Measurements from ENCODE around the gene MAML1.

MAML1 gene

GRCh38 chr5:179804555-179804947 lies 71.9 kb downstream of the MAML1 start:
- DNase-seq, result no peak
- no peak for ATAC-seq

GRCh38 chr5:179805070-179805528 lies 72.5 kb downstream of the MAML1 start:
- no peak for DNase-seq
- ATAC-seq, result no peak

DNA sequence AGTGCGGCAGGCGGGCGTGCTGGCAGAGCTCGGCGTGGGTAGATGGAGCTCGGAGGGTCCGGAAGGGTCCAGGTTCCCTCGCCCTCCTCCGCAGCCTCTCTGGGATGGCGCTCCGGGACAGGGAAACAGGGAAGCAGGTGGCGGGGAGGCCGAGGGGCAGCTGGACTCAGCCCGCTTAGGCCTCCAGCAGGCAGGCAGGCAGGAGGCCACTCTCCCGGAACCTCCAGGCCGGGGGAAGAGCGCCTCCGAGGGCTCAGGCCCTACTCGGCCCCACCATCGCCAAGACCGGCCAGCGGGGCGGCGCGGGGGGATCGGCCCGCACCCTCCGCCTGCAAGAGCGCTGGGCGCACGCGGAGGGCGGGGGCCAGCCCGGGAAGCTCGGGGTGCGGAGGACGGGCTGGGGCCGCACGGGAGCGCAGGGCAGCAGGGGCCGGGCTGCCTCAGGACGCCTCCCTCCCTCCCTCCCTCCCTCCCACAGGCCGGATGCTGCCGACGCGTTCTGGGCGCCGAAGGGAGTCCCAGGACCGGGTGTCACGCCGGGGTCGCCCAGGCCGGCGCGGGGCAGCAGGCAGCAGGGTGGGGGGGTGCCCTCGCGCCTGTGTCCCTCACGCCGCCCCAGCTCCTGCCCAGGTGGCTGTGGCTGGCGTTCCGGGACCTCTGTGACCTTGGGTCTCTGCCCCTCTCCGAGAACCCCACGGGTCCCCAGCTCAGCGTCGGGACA lies 73.1 kb downstream of the MAML1 start:
- ATAC-seq (no peak), DNase-seq (peak; percentile 60)

DNA sequence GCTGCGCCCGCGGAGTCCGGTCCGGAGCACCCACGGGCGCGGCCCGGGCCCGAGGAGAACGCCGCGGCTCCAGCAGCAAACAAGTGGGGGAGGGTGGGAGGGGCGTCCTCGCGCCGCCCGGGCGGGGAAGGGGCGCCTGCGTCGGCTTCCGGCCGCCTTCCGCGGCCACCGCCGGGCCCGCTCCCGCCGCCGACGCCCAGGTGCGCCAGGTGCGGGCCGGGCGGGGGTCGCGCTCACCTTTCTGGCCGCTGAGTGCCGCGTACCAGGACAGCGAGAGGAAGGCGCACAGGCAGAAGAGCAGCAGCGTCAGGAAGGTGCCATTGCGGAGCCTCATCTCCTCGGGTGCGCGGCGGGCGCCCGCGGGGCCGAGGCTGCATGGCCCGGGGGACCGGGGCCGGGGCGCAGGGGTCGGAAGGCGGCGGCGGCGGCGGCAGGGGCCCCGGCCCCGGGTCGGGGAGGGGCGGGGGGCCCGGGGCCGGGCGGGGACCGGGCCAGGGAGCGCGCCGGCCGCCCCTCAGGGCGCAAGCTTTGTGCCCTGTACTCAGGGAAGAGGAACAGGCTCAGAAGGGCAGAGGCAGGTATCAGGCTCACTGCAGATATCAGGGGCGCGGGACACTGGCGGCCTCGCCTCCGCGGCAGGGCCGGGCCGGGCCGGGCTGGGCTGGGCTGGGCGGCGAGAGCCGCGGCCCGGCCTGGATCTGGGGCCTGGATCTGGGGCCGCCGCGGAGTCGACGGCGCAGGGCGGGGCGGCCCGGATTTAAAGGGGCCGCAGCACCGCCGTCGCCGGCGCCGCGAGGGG lies 73.8 kb downstream of the MAML1 start, which contains the start of gene MGAT4B:
Gene MGAT4B (minus strand): TSS at position 617 of the 799 bp plus-strand sequence. CDS start 283 bp downstream, at position 334.
- peak; percentile 70 for ATAC-seq
- peak; percentile 76 for DNase-seq

- no peak for DNase-seq
- ATAC-seq, result no peak
Measured at GRCh38 chr5:179812135-179812825, 79.7 kb downstream of the MAML1 start.

GRCh38 chr5:179812997-179813607 lies 80.5 kb downstream of the MAML1 start:
- ATAC-seq (no peak), DNase-seq (no peak)

DNA sequence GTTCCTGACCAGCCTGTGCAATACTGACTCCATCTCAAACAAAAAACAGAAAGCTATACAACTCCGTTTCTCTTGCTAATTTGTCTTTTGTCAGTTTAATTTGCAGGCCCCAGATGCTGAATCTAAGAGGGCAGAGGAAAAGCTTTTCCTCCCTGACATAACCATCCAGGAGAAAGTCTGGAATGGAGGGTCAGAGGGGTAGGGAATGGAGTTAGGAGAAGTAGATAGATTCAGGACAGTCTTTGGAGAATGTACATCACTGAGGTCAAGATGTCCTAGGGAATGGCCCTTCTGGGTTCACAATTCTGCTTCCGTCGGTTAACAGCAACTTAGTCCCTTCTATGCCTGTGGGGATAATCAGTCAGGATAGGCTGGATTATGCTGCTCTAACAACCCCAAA lies 81.5 kb downstream of the MAML1 start:
- ATAC-seq (no peak), DNase-seq (no peak)

DNA sequence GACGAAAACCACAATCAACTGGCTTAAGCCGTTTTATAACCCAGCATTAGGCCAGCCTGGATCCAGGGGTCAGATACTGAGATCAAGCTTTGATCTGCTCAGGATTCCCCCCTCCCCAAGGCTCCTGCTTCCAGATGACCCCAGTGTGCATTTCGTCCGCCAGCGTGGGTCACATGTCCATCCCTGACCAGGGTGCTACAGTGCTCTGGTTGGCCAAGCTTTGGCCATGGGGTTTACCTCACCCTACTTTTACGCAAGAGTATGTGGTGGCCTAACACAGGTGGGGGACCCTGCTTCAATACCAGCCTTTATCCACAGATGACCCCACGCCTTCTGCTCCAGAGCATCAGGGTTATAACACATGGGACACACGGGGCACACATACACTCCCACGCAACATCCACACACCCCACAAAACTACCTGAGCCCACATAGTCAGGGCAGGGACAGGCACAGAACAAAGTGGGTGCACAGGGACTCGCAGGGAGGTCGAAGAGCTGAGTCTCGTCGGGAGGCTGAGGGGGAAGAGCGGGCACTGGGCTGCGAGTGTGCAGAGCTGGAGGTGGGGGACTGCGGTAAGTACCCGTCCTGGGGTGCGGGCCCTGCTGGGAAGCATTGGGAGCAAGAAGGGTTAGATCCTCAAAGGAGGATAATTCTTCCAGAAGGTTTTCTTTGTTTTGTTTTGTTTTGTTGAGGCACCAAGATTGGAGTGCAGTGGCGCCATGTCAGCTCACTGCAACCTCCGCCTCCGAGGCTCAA lies 83.0 kb downstream of the MAML1 start:
- DNase-seq, result no peak
- no peak for ATAC-seq

DNA sequence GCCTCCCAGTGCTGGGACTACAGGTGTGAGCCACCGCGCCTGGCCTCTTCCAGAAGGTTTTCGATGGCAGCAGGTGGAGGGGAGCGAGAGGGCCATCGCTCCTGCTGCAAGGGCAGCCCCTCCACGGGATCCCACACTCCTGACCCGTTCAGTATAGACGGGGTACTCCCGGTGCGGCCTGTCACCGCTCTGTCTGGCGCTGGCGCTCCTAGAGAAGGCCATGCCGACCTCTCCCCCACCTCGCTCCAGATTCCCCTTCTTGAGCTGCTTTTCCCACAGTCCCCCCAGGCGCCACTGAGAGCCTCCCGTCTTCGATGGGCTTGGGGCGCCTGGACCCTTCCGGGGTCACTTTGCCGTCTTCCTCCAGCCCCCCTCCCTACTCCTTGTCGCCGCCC lies 83.8 kb downstream of the MAML1 start:
- ATAC-seq (no peak), DNase-seq (no peak)

- DNase-seq (peak; percentile 36), ATAC-seq (no peak)
Measured at GRCh38 chr5:179816796-179817469, 84.3 kb downstream of the MAML1 start.

GRCh38 chr5:179817470-179817840 lies 84.8 kb downstream of the MAML1 start:
- ATAC-seq, result no peak
- no peak for DNase-seq

GRCh38 chr5:179817890-179818745 lies 85.5 kb downstream of the MAML1 start:
- DNase-seq, result no peak
- ATAC-seq, result no peak

GRCh38 chr5:179818746-179819295 lies 86.2 kb downstream of the MAML1 start:
- peak; percentile 70 for ATAC-seq
- DNase-seq, result peak; percentile 93

DNA sequence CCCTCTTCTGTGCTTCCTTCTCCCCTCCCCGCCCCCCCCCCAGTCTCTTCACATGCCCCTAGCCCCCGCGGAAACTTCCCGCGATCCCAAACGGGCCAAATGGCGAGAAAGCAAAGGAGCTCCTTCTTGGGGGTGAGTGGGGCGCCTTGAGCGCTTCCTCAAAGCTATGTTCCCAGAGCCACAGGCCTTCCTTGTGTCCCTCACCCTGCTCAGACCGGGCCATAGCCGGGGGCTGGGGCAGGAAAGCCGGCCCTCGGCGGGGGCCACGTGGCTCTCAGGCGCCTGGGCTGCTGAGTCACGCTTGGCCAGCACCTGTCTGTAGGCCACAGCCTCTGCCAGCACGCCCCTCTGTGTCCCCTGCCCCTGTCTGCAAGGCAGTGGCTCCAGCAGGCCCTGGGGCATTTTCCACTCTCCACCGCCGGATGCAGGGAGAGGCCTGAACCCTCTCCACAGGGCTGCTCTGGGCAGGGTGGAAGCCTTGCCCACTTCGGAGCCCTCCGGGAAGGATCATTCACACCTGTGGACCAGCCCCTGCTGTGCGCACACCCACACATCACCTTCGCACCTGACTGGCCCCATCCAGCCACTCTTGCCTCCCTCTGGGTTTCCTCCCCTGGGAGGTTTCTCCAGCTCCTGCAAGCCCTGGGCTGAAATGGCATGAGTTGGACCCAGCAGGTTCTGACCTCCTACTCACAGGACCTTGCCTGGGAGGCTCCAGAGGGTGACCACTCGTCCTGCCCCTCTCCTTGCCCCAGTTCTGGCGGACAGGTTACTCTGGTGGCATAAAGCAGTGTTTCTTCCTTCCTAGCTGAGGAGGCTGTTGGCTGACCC lies 86.9 kb downstream of the MAML1 start:
- ATAC-seq, result peak; percentile 12
- DNase-seq, result peak; percentile 60

GRCh38 chr5:179820127-179820482 lies 87.5 kb downstream of the MAML1 start:
- ATAC-seq, result no peak
- DNase-seq, result peak; percentile 33

- DNase-seq, result peak; percentile 88
- ATAC-seq, result peak; percentile 55
Measured at GRCh38 chr5:179820483-179821297, 88.1 kb downstream of the MAML1 start, which contains the start of gene SQSTM1. TSS of gene SQSTM1 (plus strand) at chr5:179820905. CDS start at chr5:179820937, 32 bp downstream.

GRCh38 chr5:179821298-179822058 lies 88.9 kb downstream of the MAML1 start:
- ATAC-seq (peak; percentile 68), DNase-seq (peak; percentile 90)
